Loucy (cell line): ENCODE measurements around the gene AADAC.

Source experiments
- H2AFZ ChIP-seq: fragments of 200-600 bp; sonication (generic); 2 replicates; pipeline ENCODE4 v1.6.0; 2016; ENCODE audit warnings: antibody characterized with exemption, mild to moderate bottlenecking, low read length, moderate library complexity
- H3F3A ChIP-seq: fragments of 200-600 bp; 2 replicates; pipeline ENCODE4 v1.6.0; 2016; ENCODE audit warnings: antibody characterized with exemption, low read depth, mild to moderate bottlenecking
- H3K27me3 ChIP-seq: fragments of 200-600 bp; sonication (generic); 2 replicates; pipeline ENCODE4 v1.6.1; 2014; ENCODE audit warnings: low read length, mild to moderate bottlenecking; ENCODE audit not compliant: insufficient read depth, poor library complexity, severe bottlenecking
- H3K36me3 ChIP-seq: fragments of 200-600 bp; sonication (generic); 2 replicates; pipeline ENCODE4 v1.6.1; 2016; ENCODE audit warnings: low read length; ENCODE audit not compliant: insufficient read depth
- H3K4me1 ChIP-seq: fragments of 200-600 bp; sonication (generic); 2 replicates; pipeline ENCODE4 v1.5.1; 2014; ENCODE audit warnings: low read length, mild to moderate bottlenecking; ENCODE audit not compliant: insufficient read depth, poor library complexity, severe bottlenecking
- H3K4me2 ChIP-seq: fragments of 200-600 bp; sonication (generic); 2 replicates; pipeline ENCODE4 v1.6.0; 2014; ENCODE audit warnings: antibody characterized with exemption, low read length, low read depth, mild to moderate bottlenecking; ENCODE audit not compliant: poor library complexity, severe bottlenecking
- H3K4me3 ChIP-seq: fragments of 200-600 bp; sonication (generic); 2 replicates; pipeline ENCODE4 v1.5.1; 2014; ENCODE audit warnings: low read length, mild to moderate bottlenecking, mixed read lengths; ENCODE audit not compliant: poor library complexity, severe bottlenecking
- H3K79me2 ChIP-seq: fragments of 200-600 bp; sonication (generic); 2 replicates; pipeline ENCODE4 v1.6.1; 2014; ENCODE audit warnings: low read length; ENCODE audit not compliant: insufficient read depth
- H3K9ac ChIP-seq: fragments of 200-600 bp; sonication (generic); 2 replicates; pipeline ENCODE4 v1.6.0; 2014; ENCODE audit warnings: mild to moderate bottlenecking, low read depth, low read length, moderate library complexity; ENCODE audit not compliant: poor library complexity, severe bottlenecking
- H3K9me2 ChIP-seq: fragments of 200-600 bp; sonication (generic); replicated peaks from 2 replicates; pipeline ENCODE4 v1.6.1; 2016; ENCODE audit warnings: low read depth, low read length, mixed read lengths
- H3K9me3 ChIP-seq: fragments of 200-600 bp; sonication (generic); 2 replicates; pipeline ENCODE4 v1.6.1; 2014; ENCODE audit warnings: mild to moderate bottlenecking, antibody characterized with exemption, low read length, low read depth; ENCODE audit not compliant: insufficient read depth
- H4K20me1 ChIP-seq: fragments of 200-600 bp; sonication (generic); 2 replicates; pipeline ENCODE4 v1.6.0; 2014; ENCODE audit warnings: antibody characterized with exemption, low read length, mild to moderate bottlenecking; ENCODE audit not compliant: insufficient read depth, poor library complexity, severe bottlenecking
- EZH2phosphoT487 ChIP-seq: fragments of 200-600 bp; IDR thresholded peaks from 2 replicates; pipeline ENCODE4 v1.6.1; 2018; ENCODE audit warnings: antibody characterized with exemption, mild to moderate bottlenecking, moderate library complexity, borderline replicate concordance
- TF ChIP-seq, protein P1 (sequence below): fragments of 200-600 bp; sonication (generic); conservative IDR thresholded peaks from 2 replicates; pipeline ENCODE4 v1.5.1; 2014; ENCODE audit warnings: mild to moderate bottlenecking, antibody characterized with exemption, low read length

Gene AADAC

DNA sequence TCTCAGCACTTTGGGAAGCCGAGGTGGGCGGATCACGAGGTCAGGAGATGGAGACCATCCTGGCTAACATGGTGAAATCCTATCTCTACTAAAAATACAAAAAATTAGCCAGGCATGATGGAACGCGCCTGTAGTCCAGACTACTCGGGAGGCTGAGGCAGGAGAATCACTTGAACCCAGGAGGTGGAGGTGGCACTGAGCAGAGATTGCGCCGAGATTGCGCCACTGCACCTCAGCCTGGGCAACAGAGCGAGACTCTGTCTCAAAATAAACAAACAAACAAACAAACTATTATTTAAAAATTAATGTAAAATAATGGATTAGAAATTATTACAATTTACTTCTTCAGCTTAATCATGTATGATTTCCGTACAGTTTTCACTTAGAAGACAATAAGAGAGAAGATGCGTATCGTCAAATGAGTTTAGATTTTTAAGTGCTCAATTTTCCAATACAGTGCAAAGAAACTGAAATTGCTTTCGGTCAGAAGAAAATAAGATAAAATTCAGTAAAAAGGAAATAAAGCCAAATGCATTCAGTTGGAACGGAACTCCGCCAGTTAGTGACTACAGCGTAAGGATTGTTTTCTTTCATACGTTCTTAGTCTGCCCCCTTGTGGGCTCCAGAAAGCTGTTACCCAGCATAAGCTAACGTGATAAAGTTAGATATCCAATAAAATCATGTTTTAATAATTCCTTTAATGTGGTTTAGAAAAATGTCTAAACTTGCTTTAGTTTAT is 24.8 kb downstream of the AADAC start:
- no peaks in the 10 kb centered on the region for H3K79me2 ChIP-seq
- H3F3A ChIP-seq: no peaks in the 10 kb centered on the region
- H3K27me3 ChIP-seq: no peaks in the 10 kb centered on the region
- peaks cover 12% of the 10 kb centered on the region for H3K4me1 ChIP-seq
- H3K36me3 ChIP-seq: no peaks in the 10 kb centered on the region
- H3K4me2 ChIP-seq: peak overlapping the region; percentile 52
- H2AFZ ChIP-seq: no peak overlapping the region; the same call in 1 of the 2 replicates
- no peaks in the 10 kb centered on the region for H3K9me2 ChIP-seq
- TF ChIP-seq EZH2phosphoT487: no peak
- TF ChIP-seq, protein P1, sequence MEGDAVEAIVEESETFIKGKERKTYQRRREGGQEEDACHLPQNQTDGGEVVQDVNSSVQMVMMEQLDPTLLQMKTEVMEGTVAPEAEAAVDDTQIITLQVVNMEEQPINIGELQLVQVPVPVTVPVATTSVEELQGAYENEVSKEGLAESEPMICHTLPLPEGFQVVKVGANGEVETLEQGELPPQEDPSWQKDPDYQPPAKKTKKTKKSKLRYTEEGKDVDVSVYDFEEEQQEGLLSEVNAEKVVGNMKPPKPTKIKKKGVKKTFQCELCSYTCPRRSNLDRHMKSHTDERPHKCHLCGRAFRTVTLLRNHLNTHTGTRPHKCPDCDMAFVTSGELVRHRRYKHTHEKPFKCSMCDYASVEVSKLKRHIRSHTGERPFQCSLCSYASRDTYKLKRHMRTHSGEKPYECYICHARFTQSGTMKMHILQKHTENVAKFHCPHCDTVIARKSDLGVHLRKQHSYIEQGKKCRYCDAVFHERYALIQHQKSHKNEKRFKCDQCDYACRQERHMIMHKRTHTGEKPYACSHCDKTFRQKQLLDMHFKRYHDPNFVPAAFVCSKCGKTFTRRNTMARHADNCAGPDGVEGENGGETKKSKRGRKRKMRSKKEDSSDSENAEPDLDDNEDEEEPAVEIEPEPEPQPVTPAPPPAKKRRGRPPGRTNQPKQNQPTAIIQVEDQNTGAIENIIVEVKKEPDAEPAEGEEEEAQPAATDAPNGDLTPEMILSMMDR: peak; percentile 90
- H4K20me1 ChIP-seq: no peaks in the 10 kb centered on the region
- peak overlapping the region; percentile 42 for H3K9ac ChIP-seq
- 0 out of 2 replicates have a peak, but pooled peaks cover 4% of the 10 kb centered on the region for H3K9me3 ChIP-seq
- H3K4me3 ChIP-seq: no peak overlapping the region

DNA sequence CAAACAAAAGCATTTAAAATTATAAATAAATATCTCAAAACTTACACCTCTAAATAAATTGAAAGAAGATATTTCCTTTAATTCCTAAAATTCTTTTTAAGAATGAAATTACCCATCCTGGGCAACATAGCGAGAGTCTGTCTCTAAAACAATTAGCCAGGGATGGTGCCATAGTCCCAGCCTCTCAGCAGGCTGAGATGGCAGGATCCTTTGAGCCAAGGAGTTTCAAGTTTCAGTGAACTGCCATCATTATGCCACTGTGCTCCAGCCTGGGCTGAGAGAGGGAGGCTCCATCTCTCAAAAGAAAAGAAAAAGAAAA is 25.4 kb downstream of the AADAC start:
- Histone ChIP-seq H3K4me2 (peak overlapping the region; percentile 52), H3K4me3 (no peak overlapping the region), H3K4me1 (peaks cover 12% of the 10 kb centered on the region), H3K9ac (peak overlapping the region; percentile 42), H3K79me2 (no peaks in the 10 kb centered on the region), H2AFZ (peak overlapping the region; percentile 51; the same call in 1 of the 2 replicates), H3K9me2 (no peaks in the 10 kb centered on the region), H3K36me3 (no peaks in the 10 kb centered on the region), H3F3A (no peaks in the 10 kb centered on the region), H3K9me3 (0 out of 2 replicates have a peak, but pooled peaks cover 4% of the 10 kb centered on the region), H3K27me3 (no peaks in the 10 kb centered on the region), H4K20me1 (no peaks in the 10 kb centered on the region)
- no peak for TF ChIP-seq EZH2phosphoT487

DNA sequence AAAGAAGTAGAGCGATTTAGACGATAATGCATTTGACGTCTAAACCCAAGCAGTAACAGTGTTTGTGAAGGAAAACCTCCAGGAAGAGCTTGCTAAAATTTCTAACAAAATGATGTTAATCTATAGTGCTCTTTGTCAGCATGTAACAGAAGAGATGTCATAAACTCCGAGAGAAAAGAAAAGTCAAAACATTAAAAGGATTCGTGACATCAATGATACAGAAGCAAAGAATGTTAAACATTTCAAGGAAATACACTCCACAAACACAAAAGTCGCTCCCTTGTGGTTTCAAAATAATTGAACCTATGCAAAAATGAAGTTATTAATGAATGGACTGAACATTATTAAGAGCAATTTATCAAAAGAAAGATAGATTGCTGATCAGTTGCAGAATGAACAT is 27.9 kb downstream of the AADAC start:
- no peaks in the 10 kb centered on the region for H3F3A ChIP-seq
- H3K9ac ChIP-seq: no peak overlapping the region
- H4K20me1 ChIP-seq: no peaks in the 10 kb centered on the region
- H3K4me1 ChIP-seq: peaks cover 4% of the 10 kb centered on the region
- H3K36me3 ChIP-seq: no peaks in the 10 kb centered on the region
- no peak overlapping the region for H3K4me3 ChIP-seq
- H3K9me3 ChIP-seq: 0 out of 2 replicates have a peak, but pooled peaks cover 4% of the 10 kb centered on the region
- no peak for TF ChIP-seq EZH2phosphoT487
- TF ChIP-seq, protein P1: no peak
- no peak overlapping the region for H3K4me2 ChIP-seq
- H2AFZ ChIP-seq: no peak overlapping the region; the same call in 1 of the 2 replicates
- no peaks in the 10 kb centered on the region for H3K27me3 ChIP-seq
- H3K9me2 ChIP-seq: no peaks in the 10 kb centered on the region
- H3K79me2 ChIP-seq: no peaks in the 10 kb centered on the region
